K562 (cell line): ENCODE data around the gene TFE3. TPM values are rescaled to one million over a fixed set of nuclear protein-coding genes. Genes with fewer than 3 reads are reported as not detected.
A peak's percentile ranks its signal among the peaks of the same experiment; 100 is the strongest.

Experiments used
- ATF6 ChIP-seq: sonication (generic); formaldehyde crosslinking; IDR thresholded peaks from 2 replicates; pipeline ENCODE4 v1.4.0; 2020; ENCODE audit warnings: mild to moderate bottlenecking, missing genetic modification reagents
- CBX5 ChIP-seq: IDR thresholded peaks from 2 replicates; pipeline ENCODE4 v1.6.1; 2014; ENCODE audit warnings: low read depth, borderline replicate concordance
- CLOCK ChIP-seq: fragments of 250-450 bp; sonication (Bioruptor Pico); IDR thresholded peaks from 2 replicates; pipeline ENCODE4 v1.4.0; 2020; ENCODE audit warnings: mild to moderate bottlenecking, moderate library complexity, borderline replicate concordance
- NCOR1 ChIP-seq: fragments of 450-650 bp; IDR thresholded peaks from 2 replicates; pipeline ENCODE4 v1.6.1; 2016; ENCODE audit warnings: mild to moderate bottlenecking, moderate library complexity
- NR2C1 ChIP-seq, 2 experiments: fragments of 450-650 bp; IDR thresholded peaks; 2 replicates each; pipeline ENCODE4 v1.6.1; 2017; ENCODE audit warnings: mild to moderate bottlenecking in 2 of 2, antibody characterized with exemption in 1 of 2, inconsistent platforms in 1 of 2, missing compliant biosample characterization in 1 of 2, missing genetic modification characterization in 1 of 2
- POLR2AphosphoS2 ChIP-seq: IDR thresholded peaks from 2 replicates; pipeline ENCODE4 v1.6.1; 2012; ENCODE audit warnings: low read length, improper control_type of control experiment
- RBM25 ChIP-seq: fragments of 200-400 bp; formaldehyde crosslinking; IDR thresholded peaks from 2 replicates; pipeline ENCODE4 v1.6.1; 2018; ENCODE audit warnings: low read length, low read depth, moderate library complexity; ENCODE audit not compliant: severe bottlenecking
- RFX1 ChIP-seq: fragments of 450-650 bp; IDR thresholded peaks from 2 replicates; pipeline ENCODE4 v1.6.1; 2016; ENCODE audit warnings: mild to moderate bottlenecking, moderate library complexity
- SIN3B ChIP-seq: fragments of 450-650 bp; IDR thresholded peaks from 2 replicates; pipeline ENCODE4 v1.6.1; 2017; ENCODE audit warnings: low read depth, mild to moderate bottlenecking, moderate library complexity
- SMAD3 ChIP-seq: fragments of 450-650 bp; formaldehyde crosslinking; conservative IDR thresholded peaks from 2 replicates; pipeline ENCODE4 v1.4.0; 2020; ENCODE audit warnings: mild to moderate bottlenecking
- SP2 ChIP-seq: IDR thresholded peaks from 2 replicates; pipeline ENCODE4 v1.6.1; 2011; ENCODE audit warnings: mild to moderate bottlenecking, low read depth, low read length, moderate library complexity; ENCODE audit not compliant: poor library complexity, severe bottlenecking; ENCODE audit errors: extremely low read depth
- SUPT5H ChIP-seq: fragments of 450-650 bp; IDR thresholded peaks from 2 replicates; pipeline ENCODE4 v1.6.1; 2016
- ZNF197 ChIP-seq: fragments of 200-800 bp; sonication (Bioruptor generic); IDR thresholded peaks from 2 replicates; pipeline ENCODE4 v1.6.1; 2016; ENCODE audit warnings: low read depth, missing genetic modification characterization, missing compliant biosample characterization
- ZNF282 ChIP-seq: sonication (generic); formaldehyde crosslinking; IDR thresholded peaks from 2 replicates; pipeline ENCODE4 v1.8.1; 2023; ENCODE audit warnings: missing genetic modification reagents
- ZNF395 ChIP-seq: fragments of 200-800 bp; sonication (Bioruptor generic); IDR thresholded peaks from 2 replicates; pipeline ENCODE4 v1.6.1; 2017; ENCODE audit warnings: missing genetic modification characterization, missing compliant biosample characterization
- ZNF561 ChIP-seq: fragments of 450-650 bp; formaldehyde crosslinking; conservative IDR thresholded peaks from 2 replicates; pipeline ENCODE4 v1.4.0; 2020; ENCODE audit warnings: mild to moderate bottlenecking, moderate library complexity
- ZNF717 ChIP-seq: fragments of 250-450 bp; sonication (Bioruptor Pico); IDR thresholded peaks from 2 replicates; pipeline ENCODE4 v1.5.0; 2021
- polyA plus RNA-seq, 8 experiments: library from polyadenylated mRNA; depleted of rRNA in 4 of 8; stranded (reverse) in 5 of 8; unstranded in 3 of 8; fragments of >200 nt; fragmentation: Nextera tagmentation in 2 of 8; fragmentation: Illumina TruSeq in 1 of 8; extraction: Ambion mirVana in 2 of 8; extraction: Trizol in 1 of 8; gene quantifications; 2 replicates each; pipeline versions ENCODE4 v1.2.1 to v1.2.3, GENCODE V29; 2011 to 2014; ENCODE audit warnings: inconsistent platforms in 1 of 8, missing spikeins in 1 of 8
- total RNA-seq, 7 experiments: library from RNA; depleted of rRNA in 6 of 7; stranded (reverse); fragments of >200 nt in 6 of 7; fragmentation: Illumina TruSeq in 2 of 7; extraction: Trizol in 2 of 7; gene quantifications; 2 replicates each; pipeline versions ENCODE4 v1.2.1 to v1.2.3, GENCODE V29; 2011 to 2021; ENCODE audit warnings: low replicate concordance in 1 of 7
- TF ChIP-seq, protein P1 (sequence below): IDR thresholded peaks from 2 replicates; pipeline ENCODE4 v1.6.1; 2012; ENCODE audit warnings: low read depth, low read length, improper control_type of control experiment, borderline replicate concordance
- TF ChIP-seq, protein P2 (sequence below): sonication (generic); IDR thresholded peaks from 2 replicates; pipeline ENCODE4 v1.6.1; 2016

TFE3 gene
- total and polyA plus RNA-seq, 9 of the 15 experiments (the other 6 are each of a cell fraction or from before 2014, with no cell fraction given): 1.9 to 20.3 (median 11.9) TPM

- TF ChIP-seq, protein P1, sequence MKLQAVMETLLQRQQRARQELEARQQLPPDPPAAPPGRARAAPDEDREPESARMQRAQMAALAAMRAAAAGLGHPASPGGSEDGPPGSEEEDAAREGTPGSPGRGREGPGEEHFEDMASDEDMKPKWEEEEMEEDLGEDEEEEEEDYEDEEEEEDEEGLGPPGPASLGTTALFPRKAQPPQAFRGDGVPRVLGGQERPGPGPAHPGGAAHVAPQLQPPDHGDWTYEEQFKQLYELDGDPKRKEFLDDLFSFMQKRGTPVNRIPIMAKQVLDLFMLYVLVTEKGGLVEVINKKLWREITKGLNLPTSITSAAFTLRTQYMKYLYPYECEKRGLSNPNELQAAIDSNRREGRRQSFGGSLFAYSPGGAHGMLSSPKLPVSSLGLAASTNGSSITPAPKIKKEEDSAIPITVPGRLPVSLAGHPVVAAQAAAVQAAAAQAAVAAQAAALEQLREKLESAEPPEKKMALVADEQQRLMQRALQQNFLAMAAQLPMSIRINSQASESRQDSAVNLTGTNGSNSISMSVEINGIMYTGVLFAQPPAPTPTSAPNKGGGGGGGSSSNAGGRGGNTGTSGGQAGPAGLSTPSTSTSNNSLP: peak; percentile 82; the same call in 1 of the 2 replicates
- TF ChIP-seq, protein P2, sequence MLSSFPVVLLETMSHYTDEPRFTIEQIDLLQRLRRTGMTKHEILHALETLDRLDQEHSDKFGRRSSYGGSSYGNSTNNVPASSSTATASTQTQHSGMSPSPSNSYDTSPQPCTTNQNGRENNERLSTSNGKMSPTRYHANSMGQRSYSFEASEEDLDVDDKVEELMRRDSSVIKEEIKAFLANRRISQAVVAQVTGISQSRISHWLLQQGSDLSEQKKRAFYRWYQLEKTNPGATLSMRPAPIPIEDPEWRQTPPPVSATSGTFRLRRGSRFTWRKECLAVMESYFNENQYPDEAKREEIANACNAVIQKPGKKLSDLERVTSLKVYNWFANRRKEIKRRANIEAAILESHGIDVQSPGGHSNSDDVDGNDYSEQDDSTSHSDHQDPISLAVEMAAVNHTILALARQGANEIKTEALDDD: no peak
- TF ChIP-seq SUPT5H (no peak; the same call in 1 of the 2 replicates), NR2C1 (IDR thresholded peaks at IDR 0.05) (no peak), NR2C1 (tag; IDR thresholded peaks at IDR 0.05) (no peak), ZNF197 (CRISPR knock-in tag) (no peak), POLR2AphosphoS2 (no peak), CBX5 (no peak), RBM25 (peak; percentile 93), ZNF717 (no peak), NCOR1 (peak; percentile 52), ZNF395 (CRISPR knock-in tag) (no peak), ZNF282 (no peak), SP2 (no peak), RFX1 (no peak), SMAD3 (CRISPR knock-in tag) (no peak), CLOCK (CRISPR knock-in tag) (no peak), SIN3B (no peak), ZNF561 (CRISPR knock-in tag) (no peak), ATF6 (no peak)
These were observed at the start of gene TFE3 (continued) for GRCh38 chrX:49043220-49043986.
